NCI-H2081 (cell line): Measurements from ENCODE around the gene EPN2.

Experiments used
- DNase-seq, 2 experiments: peaks; one replicate each; lab custom pipeline; 2025; lab: John Stamatoyannopoulos, UW

Gene EPN2

GRCh38 chr17:19239544-19239943, 2.4 kb downstream of the EPN2 start:
- no peak for DNase-seq

- DNase-seq, result no peak
These were observed 5.2 kb downstream of the EPN2 start for GRCh38 chr17:19242323-19242722.

- DNase-seq, result no peak
These were observed 5.8 kb downstream of the EPN2 start for GRCh38 chr17:19242926-19243325.

- no peak for DNase-seq
These were observed 6.7 kb downstream of the EPN2 start for GRCh38 chr17:19243838-19244237.

GRCh38 chr17:19244357-19244756, 7.2 kb downstream of the EPN2 start:
- DNase-seq, result no peak

- peak; percentile 40 to 79 for DNase-seq
These were observed 7.6 kb downstream of the EPN2 start for GRCh38 chr17:19244781-19245180.

GRCh38 chr17:19247473-19247872, 10.3 kb downstream of the EPN2 start:
- no peak for DNase-seq

GRCh38 chr17:19248151-19248927, 11.2 kb downstream of the EPN2 start:
- DNase-seq, result no peak

GRCh38 chr17:19248928-19249574, 11.9 kb downstream of the EPN2 start:
- DNase-seq, result no peak

GRCh38 chr17:19249681-19250080, 12.5 kb downstream of the EPN2 start:
- no peak for DNase-seq

GRCh38 chr17:19250421-19251173, 13.4 kb downstream of the EPN2 start:
- DNase-seq, result no peak

- DNase-seq, result no peak
These were observed 15.9 kb downstream of the EPN2 start for GRCh38 chr17:19253112-19253511.

- DNase-seq, result no peak
These were observed 17.5 kb downstream of the EPN2 start for GRCh38 chr17:19254651-19255050.

GRCh38 chr17:19255279-19255678, 18.1 kb downstream of the EPN2 start:
- no peak for DNase-seq

GRCh38 chr17:19258371-19258770, 21.2 kb downstream of the EPN2 start:
- DNase-seq, result no peak

- peak; percentile 49 to 82 for DNase-seq
These were observed 23.8 kb downstream of the EPN2 start for GRCh38 chr17:19260958-19261357.

GRCh38 chr17:19261426-19261825, 24.3 kb downstream of the EPN2 start:
- no peak for DNase-seq

- DNase-seq, result no peak
These were observed 25.8 kb downstream of the EPN2 start for GRCh38 chr17:19262650-19263631.

- DNase-seq, result no peak
These were observed 26.5 kb downstream of the EPN2 start for GRCh38 chr17:19263641-19264051.

- no peak for DNase-seq
These were observed 27.1 kb downstream of the EPN2 start for GRCh38 chr17:19264268-19264667.

GRCh38 chr17:19264681-19265080, 27.5 kb downstream of the EPN2 start:
- DNase-seq, result peak; percentile 12 to 54

GRCh38 chr17:19265755-19266154, 28.6 kb downstream of the EPN2 start:
- no peak for DNase-seq
